AG09309 (cell line): ENCODE results near the gene APIP.

Source experiments
- DNase-seq: peaks from one replicate; pipeline ENCODE4 v3.0.0-alpha.2; 2010; ENCODE audit warnings: low read depth
- H3K4me3 ChIP-seq: 2 replicates; pipeline ENCODE4 v1.5.1; 2011; ENCODE audit warnings: mild to moderate bottlenecking, low read depth, low read length, moderate library complexity; ENCODE audit not compliant: control insufficient read depth
- TF ChIP-seq, protein P1 (sequence below): IDR thresholded peaks from 2 replicates; pipeline ENCODE4 v1.5.1; 2011; ENCODE audit warnings: mild to moderate bottlenecking, low read depth, low read length, inconsistent platforms; ENCODE audit not compliant: insufficient read depth, control insufficient read depth; ENCODE audit errors: missing control alignments

Gene APIP

DNA sequence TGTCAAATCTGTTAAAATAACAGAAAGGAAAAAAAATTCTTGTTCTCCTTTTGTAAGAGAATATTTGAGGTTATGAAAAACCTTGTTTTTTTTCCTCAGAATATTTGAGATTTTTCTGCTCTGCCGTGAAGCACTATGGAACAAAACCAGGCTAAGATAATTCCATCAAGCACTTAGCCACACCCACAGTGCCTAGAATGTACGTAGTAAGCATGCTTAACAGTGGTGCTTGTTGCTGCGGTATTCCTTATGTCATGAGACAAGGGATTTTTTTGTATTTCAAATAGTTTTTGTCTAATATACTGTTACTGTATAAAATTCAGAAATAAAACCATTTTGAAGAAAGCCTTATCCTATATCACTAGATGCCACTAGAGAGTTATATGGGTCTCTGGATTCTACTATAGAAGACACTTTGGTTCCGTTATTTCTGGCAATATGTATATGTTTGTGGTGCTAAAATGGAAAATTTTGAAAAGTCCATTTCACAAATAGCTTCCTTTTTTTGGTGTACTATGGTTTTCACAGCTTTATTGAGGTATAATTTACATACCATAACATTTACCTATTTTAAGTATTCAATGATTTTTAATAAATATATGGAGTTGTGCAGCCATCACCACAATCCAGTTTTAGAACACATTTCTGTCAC lies 24.0 kb upstream of the APIP start:
- H3K4me3 ChIP-seq: no peak overlapping the region
- peak; percentile 39 for DNase-seq
- TF ChIP-seq, protein P1, sequence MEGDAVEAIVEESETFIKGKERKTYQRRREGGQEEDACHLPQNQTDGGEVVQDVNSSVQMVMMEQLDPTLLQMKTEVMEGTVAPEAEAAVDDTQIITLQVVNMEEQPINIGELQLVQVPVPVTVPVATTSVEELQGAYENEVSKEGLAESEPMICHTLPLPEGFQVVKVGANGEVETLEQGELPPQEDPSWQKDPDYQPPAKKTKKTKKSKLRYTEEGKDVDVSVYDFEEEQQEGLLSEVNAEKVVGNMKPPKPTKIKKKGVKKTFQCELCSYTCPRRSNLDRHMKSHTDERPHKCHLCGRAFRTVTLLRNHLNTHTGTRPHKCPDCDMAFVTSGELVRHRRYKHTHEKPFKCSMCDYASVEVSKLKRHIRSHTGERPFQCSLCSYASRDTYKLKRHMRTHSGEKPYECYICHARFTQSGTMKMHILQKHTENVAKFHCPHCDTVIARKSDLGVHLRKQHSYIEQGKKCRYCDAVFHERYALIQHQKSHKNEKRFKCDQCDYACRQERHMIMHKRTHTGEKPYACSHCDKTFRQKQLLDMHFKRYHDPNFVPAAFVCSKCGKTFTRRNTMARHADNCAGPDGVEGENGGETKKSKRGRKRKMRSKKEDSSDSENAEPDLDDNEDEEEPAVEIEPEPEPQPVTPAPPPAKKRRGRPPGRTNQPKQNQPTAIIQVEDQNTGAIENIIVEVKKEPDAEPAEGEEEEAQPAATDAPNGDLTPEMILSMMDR: no peak

DNA sequence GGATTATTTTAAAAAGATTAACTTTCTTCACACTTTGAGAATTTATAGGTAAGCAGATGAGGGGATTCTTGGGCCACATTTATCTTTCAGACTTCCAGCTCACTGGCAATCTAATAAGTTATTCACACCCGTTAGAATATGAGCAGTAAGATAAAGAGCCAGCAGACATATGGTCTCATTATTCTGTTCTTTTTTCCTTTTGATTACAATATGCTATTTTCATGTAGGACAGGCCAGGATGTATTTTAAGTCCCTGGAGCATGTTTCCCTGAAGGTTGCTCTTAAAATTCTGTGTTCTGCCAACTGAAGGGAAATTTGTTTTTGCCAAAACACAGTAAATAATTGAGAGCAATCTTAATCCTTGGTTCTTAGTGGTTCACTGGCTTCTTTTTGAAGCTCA lies 22.4 kb upstream of the APIP start:
- DNase-seq: no peak
- no peak overlapping the region for H3K4me3 ChIP-seq
- TF ChIP-seq, protein P1: no peak

DNA sequence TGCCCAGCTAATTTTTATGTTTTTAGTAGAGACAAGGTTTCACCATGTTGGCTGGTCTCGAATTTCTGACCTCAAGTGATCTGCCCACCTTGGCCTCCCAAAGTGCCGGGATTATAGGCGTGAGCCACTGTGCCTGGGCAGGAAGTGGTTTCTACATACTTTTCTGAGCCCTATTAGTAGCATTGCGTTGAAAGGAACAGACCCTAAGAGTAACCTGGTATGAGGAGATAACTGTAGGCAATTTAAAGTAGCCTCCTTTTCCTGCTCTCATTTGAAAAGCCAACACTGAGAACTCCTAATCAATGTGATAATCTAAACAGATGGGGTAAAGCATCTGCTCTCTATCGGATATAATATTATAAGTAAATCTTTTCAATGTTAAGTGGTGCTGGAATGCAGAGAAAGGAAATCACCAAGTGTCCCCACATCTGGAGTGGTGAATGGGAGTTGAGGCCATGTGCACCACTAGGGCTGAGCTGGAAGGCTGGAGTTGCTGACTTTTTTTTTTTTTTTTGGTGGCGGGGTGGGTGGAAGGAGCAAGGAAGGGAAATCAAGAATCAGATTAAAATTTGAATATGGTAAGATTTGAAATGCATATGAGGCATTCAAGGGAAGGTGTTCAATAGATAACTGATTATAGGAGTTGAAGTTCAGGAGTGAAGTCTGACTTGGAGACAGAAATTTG lies 20.9 kb upstream of the APIP start:
- no peak overlapping the region for H3K4me3 ChIP-seq
- no peak for DNase-seq
- TF ChIP-seq, protein P1: no peak

DNA sequence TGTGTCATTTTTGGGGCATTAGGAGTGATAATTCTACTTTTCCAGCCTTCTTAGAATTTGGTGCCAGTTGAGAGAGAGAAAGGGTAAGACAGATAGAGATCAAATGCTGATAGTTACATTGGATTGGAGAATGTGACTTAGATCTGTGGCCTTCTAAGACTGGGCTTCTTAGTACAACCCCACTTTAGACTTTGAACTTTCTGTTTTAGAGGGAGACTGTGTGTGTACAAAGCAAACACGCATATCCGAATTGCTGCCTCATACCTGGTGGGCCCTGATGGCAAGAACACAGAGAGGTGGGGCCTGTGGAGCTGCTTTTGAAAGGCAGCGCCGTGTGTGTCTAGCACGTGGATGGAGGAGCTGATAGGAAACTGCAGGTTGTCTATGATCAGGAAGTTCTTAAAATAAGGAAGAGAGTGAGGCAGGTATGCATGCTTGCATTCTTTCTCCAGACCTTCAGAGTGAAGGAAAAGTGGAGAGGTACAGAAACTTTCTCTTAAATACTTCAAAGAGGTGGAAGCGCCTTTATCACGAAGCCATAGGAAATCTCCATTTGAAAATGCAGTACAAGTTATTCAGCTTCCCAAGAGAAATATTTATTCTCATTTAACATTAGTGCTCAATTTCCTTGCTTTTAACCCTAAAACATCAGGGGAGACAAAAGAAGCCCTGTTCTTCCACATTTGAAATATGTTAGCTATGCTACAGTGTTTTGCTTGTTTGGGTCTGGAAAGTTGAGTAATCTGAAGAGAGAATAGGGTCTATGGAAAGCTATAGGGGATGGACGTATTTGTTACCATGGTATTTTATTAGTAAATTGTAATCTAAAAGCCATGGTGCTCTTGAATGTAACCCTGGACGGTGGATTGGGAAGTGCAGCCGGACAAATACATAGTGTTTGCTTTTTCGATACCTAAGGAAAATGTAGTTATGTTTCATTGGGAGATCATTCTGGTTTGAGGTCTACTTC lies 13.9 kb upstream of the APIP start:
- TF ChIP-seq, protein P1: no peak
- DNase-seq: no peak
- no peak overlapping the region for H3K4me3 ChIP-seq

DNA sequence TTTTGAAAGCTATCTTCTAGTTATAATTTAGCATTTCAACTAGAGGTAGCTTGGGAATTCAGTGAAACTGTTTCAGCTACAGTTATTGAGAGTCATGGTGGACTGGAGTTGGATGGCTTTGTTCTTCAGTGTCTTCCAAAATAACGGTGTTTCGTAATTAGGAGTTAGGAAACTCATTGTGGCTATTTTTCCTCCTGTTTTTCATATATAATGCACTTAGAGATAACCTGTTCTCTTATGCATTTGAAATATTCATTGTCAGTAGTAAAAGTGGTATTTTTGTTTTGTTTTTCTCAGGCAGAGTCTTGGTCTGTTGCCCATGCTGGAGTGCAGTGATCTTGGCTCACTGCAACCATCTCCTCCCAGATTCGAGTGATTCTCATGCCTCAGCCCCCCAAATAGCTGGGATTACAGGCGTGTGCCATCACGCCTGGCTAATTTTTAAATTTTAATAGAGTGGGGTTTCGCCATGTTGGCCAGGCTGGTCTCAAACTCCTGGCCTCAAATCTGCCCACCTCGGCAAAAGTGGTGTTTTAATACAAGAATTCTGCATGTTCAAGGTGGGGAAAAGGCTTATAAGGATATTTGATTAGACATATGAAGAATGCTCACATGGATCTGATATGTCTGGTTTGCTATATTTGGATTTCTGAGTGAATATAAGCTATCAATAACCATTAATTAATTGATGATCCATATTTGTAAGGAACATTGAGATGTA lies 12.9 kb upstream of the APIP start:
- no peak for DNase-seq
- TF ChIP-seq, protein P1: no peak
- no peak overlapping the region for H3K4me3 ChIP-seq

DNA sequence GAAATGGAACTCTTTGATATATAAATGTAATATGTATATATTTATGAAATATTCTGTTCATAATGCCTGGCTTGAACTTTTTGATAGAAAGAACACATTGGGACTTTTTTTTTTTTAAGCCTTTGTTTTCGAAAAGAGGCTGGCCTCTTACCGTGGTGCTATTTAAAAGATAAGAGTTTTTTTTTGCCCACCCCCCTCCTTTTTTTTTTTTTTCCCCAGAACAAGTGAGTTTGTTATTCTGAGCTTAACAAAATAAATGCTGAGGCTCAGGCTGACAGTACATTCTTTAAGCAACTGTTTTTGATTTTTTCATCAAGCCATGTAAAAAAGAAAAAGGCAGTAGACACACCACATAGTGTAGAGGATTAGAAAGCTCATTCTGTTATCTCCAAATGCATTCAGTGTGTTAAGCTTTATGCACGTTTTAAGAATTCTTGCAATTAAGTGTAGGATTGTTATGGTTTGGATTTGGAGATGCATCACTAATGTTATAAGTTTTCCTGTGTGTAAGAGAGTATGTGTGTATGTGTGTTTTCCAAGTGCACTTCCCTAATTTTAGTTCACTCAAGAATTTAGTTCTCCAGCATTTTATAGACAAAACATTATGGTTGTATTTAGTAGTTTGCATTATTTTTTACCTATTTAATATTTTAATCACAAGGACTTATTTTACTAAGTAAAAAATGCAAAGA lies 12.2 kb upstream of the APIP start:
- no peak overlapping the region for H3K4me3 ChIP-seq
- no peak for DNase-seq
- TF ChIP-seq, protein P1: no peak
